ENCODE data around the gene RIC8A. TPM values are rescaled to one million over a fixed set of nuclear protein-coding genes. Genes with fewer than 3 reads are reported as not detected.

Gene RIC8A
- total RNA-seq, 1 donor from 2014 or later, result 128 TPM

DNA sequence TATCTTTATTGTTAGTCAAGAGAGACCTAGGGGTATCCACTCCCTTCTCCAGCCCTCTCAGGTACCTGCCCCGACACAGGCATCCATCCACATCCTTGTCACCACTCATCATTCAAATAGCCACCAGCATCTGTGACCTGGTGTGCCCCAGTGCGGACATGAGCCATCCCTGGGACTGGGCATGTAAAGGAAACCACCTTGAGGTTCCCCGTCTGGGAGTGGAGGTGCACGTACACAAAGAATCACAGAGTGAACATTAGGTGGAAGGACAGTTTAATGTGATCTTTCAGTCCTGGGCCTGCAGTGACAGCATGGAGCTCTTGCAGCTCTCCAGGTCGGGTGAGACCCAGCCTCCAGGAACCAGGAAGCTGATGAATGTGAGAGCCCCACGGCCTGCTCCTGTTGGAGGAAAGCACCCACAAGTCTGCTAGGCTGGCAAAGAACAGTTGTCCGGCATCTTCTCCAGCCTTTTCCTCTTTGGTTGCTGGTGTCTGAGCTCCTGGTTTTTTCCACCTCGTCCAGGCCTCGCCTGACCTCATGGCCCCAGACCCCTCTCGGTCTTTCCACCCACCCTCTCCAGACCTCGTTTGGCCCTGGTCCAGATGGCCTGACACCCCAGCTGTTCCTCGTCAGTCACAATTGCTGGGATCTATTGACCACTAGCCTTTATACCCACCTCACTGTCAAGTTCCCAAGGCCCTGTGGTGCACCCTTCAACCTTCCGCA is 45.8 kb downstream of the RIC8A start:
- Mint-ChIP-seq H3K36me3 (ENCODE audit: low read depth) (peaks cover 42% of the 10 kb centered on the region), H3K27me3 (no peaks in the 10 kb centered on the region), H3K4me1 (peaks cover 16% of the 10 kb centered on the region), H3K27ac (no peak overlapping the region), H3K4me3 (no peak overlapping the region), H3K9me3 (no peaks in the 10 kb centered on the region)
- intact Hi-C loops (cut with micrococcal nuclease), result no loop called here
- no peak for DNase-seq

- Mint-ChIP-seq H3K27ac (no peak overlapping the region), H3K4me3 (no peak overlapping the region), H3K4me1 (peaks cover 14% of the 10 kb centered on the region), H3K9me3 (no peaks in the 10 kb centered on the region), H3K27me3 (no peaks in the 10 kb centered on the region), H3K36me3 (ENCODE audit: low read depth) (peaks cover 37% of the 10 kb centered on the region)
- no peak for DNase-seq
- intact Hi-C loops (cut with micrococcal nuclease), result no loop called here
These were observed 46.4 kb downstream of the RIC8A start for GRCh38 chr11:253886-254270.

GRCh38 chr11:255176-255575 is 47.7 kb downstream of the RIC8A start:
- peaks cover 32% of the 10 kb centered on the region for H3K36me3 Mint-ChIP-seq (ENCODE audit: low read depth)
- H3K4me3 Mint-ChIP-seq, result no peak overlapping the region
- intact Hi-C loops (cut with micrococcal nuclease), result no loop called here
- no peak overlapping the region for H3K27ac Mint-ChIP-seq
- H3K4me1 Mint-ChIP-seq, result peaks cover 10% of the 10 kb centered on the region
- H3K27me3 Mint-ChIP-seq, result no peaks in the 10 kb centered on the region
- H3K9me3 Mint-ChIP-seq, result no peaks in the 10 kb centered on the region
- no peak for DNase-seq

DNA sequence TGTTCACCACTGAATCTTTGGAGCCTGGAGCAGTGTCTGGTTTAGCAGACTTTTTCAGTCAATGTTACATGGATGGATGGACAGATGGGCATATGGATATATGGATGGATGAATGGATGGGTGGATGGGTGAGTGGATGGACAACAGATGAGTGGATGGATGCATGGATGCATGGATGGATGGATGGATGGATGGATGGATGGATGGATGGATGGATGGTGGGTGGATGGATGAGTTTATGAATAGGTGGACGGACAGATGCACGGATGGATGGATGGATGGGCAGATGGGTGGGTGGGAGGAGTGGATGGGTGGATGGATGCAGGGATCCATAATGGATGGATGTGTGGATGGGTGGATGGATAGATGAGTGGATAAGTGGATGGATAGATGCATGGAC is 48.3 kb downstream of the RIC8A start:
- Mint-ChIP-seq H3K4me1 (peaks cover 5% of the 10 kb centered on the region), H3K27me3 (no peaks in the 10 kb centered on the region)
- no peak for DNase-seq

GRCh38 chr11:256952-257737 is 49.6 kb downstream of the RIC8A start:
- peaks cover 17% of the 10 kb centered on the region for H3K36me3 Mint-ChIP-seq (ENCODE audit: low read depth)
- intact Hi-C loops (cut with micrococcal nuclease), result no loop called here

More for the DNA sequence above, 48.3 kb downstream of the RIC8A start:
- intact Hi-C loops (cut with micrococcal nuclease), result no loop called here
- peak overlapping the region; percentile 1 for H3K27ac Mint-ChIP-seq
- peaks cover 27% of the 10 kb centered on the region for H3K36me3 Mint-ChIP-seq (ENCODE audit: low read depth)
- H3K4me3 Mint-ChIP-seq, result no peak overlapping the region
- no peaks in the 10 kb centered on the region for H3K9me3 Mint-ChIP-seq

DNA sequence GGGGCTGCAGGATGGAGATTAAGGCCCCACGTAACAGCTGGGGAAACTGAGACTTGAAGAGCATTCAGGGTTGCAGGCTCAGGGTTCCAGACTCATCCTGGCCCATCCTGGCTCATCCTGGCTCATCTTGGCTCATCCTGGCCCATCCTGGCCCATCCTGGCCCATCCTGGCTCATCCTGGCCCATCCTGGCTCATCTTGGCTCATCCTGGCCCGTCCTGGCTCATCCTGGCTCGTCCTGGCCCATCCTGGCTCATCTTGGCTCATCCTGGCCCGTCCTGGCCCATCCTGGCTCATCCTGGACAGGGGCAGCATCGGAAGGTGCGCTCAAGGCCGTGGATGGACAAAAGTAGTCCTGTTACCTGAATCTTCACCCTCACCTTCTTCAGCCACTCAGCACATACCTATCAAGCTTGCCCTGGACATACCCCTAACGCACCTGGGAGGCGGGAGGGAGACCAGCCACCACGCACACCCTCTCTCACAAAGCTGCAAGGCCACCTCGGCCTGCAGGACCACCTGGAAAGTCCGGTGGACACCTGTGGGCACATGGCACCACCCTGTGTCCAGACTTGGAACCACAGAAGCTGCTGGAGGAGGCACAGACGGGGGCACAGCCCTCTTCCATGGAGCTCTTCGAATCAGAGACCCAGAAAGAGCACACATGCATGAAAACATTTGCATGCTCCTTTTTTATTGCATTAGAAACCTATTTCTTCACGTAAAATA is 50.4 kb downstream of the RIC8A start:
- H3K36me3 Mint-ChIP-seq (ENCODE audit: low read depth), result peaks cover 10% of the 10 kb centered on the region
- H3K9me3 Mint-ChIP-seq, result no peaks in the 10 kb centered on the region
- no peak overlapping the region for H3K4me3 Mint-ChIP-seq
- H3K27me3 Mint-ChIP-seq, result no peaks in the 10 kb centered on the region
- no peak overlapping the region for H3K27ac Mint-ChIP-seq
- no peak for DNase-seq
- intact Hi-C loops (cut with micrococcal nuclease), result no loop called here
- no peaks in the 10 kb centered on the region for H3K4me1 Mint-ChIP-seq

More at GRCh38 chr11:256952-257737, 49.6 kb downstream of the RIC8A start:
- H3K9me3 Mint-ChIP-seq, result no peaks in the 10 kb centered on the region
- H3K27ac Mint-ChIP-seq, result no peak overlapping the region
- H3K4me1 Mint-ChIP-seq, result peaks cover under 1% of the 10 kb centered on the region
- no peak overlapping the region for H3K4me3 Mint-ChIP-seq
- no peak for DNase-seq
- no peaks in the 10 kb centered on the region for H3K27me3 Mint-ChIP-seq

DNA sequence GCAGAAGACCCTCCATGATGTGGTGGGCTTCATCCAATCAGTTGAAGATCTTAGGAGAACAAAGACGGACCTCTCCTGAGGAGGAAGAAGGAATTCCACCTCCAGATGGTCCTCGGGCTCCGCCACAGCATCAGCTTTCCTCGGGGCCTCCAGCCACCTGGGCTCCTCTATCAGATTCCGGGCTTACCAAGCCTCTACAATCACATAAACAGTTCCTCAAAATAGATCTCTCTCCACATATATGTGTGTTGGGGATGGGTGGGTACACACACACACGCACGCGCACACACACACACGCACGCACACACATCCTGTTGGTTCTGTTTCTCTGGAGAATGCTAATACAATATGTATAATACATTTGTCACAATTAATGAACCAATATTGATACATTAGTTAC is 51.9 kb downstream of the RIC8A start:
- no peak overlapping the region for H3K4me3 Mint-ChIP-seq
- no peaks in the 10 kb centered on the region for H3K36me3 Mint-ChIP-seq (ENCODE audit: low read depth)
- no peak for DNase-seq
- H3K4me1 Mint-ChIP-seq, result no peaks in the 10 kb centered on the region
- no peaks in the 10 kb centered on the region for H3K27me3 Mint-ChIP-seq
- intact Hi-C loops (cut with micrococcal nuclease), result no loop called here
- no peak overlapping the region for H3K27ac Mint-ChIP-seq
- no peaks in the 10 kb centered on the region for H3K9me3 Mint-ChIP-seq

DNA sequence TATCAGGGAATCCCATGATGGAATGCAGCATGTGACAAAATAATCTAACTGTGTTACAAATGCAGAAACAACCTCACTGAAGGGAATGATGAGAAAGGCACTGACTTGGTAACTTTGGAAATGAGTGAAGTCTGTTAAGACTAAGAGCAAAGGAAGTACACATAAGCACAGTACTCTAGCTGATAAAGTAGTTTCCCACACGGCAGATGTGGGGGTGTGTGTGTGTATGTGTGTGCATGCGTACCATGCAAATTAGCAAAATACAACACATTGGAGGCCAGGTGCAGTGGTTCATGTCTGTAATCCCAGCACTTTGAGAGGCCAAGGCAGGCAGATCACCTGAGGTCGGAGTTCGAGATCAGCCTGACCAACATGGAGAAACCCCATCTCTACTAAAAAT is 54.1 kb downstream of the RIC8A start:
- intact Hi-C loops (cut with micrococcal nuclease), result no loop called here
- H3K36me3 Mint-ChIP-seq (ENCODE audit: low read depth), result no peaks in the 10 kb centered on the region
- no peak overlapping the region for H3K4me3 Mint-ChIP-seq
- no peak for DNase-seq
- no peaks in the 10 kb centered on the region for H3K27me3 Mint-ChIP-seq
- H3K27ac Mint-ChIP-seq, result no peak overlapping the region
- peaks cover 2% of the 10 kb centered on the region for H3K4me1 Mint-ChIP-seq
- H3K9me3 Mint-ChIP-seq, result no peaks in the 10 kb centered on the region

Other genes starting within 250 kb of the RIC8A start
- gene SCGB1C1, start 14.6 kb upstream of the RIC8A start, total RNA-seq, result not detected in 2 replicates
- 43.6 and 46.9 TPM in 2 replicates for gene BET1L, start 309 bp upstream of the RIC8A start, total RNA-seq
- 16.5 and 17.6 TPM in 2 replicates for gene SIRT3, start 28.6 kb downstream of the RIC8A start, total RNA-seq
- 272 and 275 TPM in 2 replicates for gene PSMD13, start 29.3 kb downstream of the RIC8A start, total RNA-seq
- gene NLRP6, start 70.7 kb downstream of the RIC8A start, total RNA-seq, result 3.2 and 3.5 TPM in 2 replicates
- 136 and 142 TPM in 2 replicates for gene PGGHG, start 81.4 kb downstream of the RIC8A start, total RNA-seq
- gene IFITM5, start 91.8 kb downstream of the RIC8A start, total RNA-seq, result not detected in 2 replicates
- 659 and 674 TPM in 2 replicates for gene IFITM2, start 100.1 kb downstream of the RIC8A start, total RNA-seq
- gene IFITM1, start 106.3 kb downstream of the RIC8A start, total RNA-seq, result 241 and 256 TPM in 2 replicates
- 5.0 and 6.0 TPM in 2 replicates for gene IFITM3, start 113.2 kb downstream of the RIC8A start, total RNA-seq
- 3.9 and 4.1 TPM in 2 replicates for gene B4GALNT4, start 161.8 kb downstream of the RIC8A start, total RNA-seq
- gene PKP3, start 186.5 kb downstream of the RIC8A start, total RNA-seq, result not detected in 2 replicates
- gene SIGIRR, start 207.3 kb downstream of the RIC8A start, total RNA-seq, result 40.7 and 42.7 TPM in 2 replicates
- gene ANO9, start 234.3 kb downstream of the RIC8A start, total RNA-seq, result 35.4 and 36.9 TPM in 2 replicates
- gene PTDSS2, start 242.6 kb downstream of the RIC8A start, total RNA-seq, result 31.0 and 31.8 TPM in 2 replicates

All from activated CD4-positive, alpha-beta T cell treated with anti-CD3 and anti-CD28 coated beads, Interleukin-2, amount 10 ng/mL, durations not matched to agents 24 days and 14 days (primary cell).